H9 (cell line): ENCODE data around the gene MBD3L4. TPM values are rescaled to one million over a fixed set of nuclear protein-coding genes. Genes with fewer than 3 reads are reported as not detected.

Experiments used
- DNase-seq: peaks from one replicate; pipeline ENCODE4 v3.0.0-alpha.2; 2017
- H2AFZ ChIP-seq: one replicate; pipeline ENCODE4 v1.6.1; 2013; ENCODE audit warnings: mild to moderate bottlenecking, low read length, control low read depth, moderate library complexity
- H2AK5ac ChIP-seq: 2 replicates; pipeline ENCODE4 v1.6.1; 2013; ENCODE audit warnings: low read length, control low read depth, mixed read lengths; ENCODE audit not compliant: insufficient read length
- H2BK120ac ChIP-seq: one replicate; pipeline ENCODE4 v1.6.1; 2013; ENCODE audit warnings: low read depth, mild to moderate bottlenecking, low read length, control low read depth, inconsistent platforms; ENCODE audit not compliant: poor library complexity, severe bottlenecking
- H2BK12ac ChIP-seq: 2 replicates; pipeline ENCODE4 v1.6.1; 2013; ENCODE audit warnings: low read length, control low read depth, mixed read lengths, low read depth; ENCODE audit not compliant: insufficient read length
- H2BK15ac ChIP-seq: 2 replicates; pipeline ENCODE4 v1.6.1; 2013; ENCODE audit warnings: low read depth, low read length, control low read depth
- H2BK20ac ChIP-seq: one replicate; pipeline ENCODE4 v1.6.1; 2013; ENCODE audit warnings: low read depth, mild to moderate bottlenecking, low read length, control low read depth, inconsistent platforms; ENCODE audit not compliant: poor library complexity, severe bottlenecking
- H2BK5ac ChIP-seq: 2 replicates; pipeline ENCODE4 v1.6.1; 2013; ENCODE audit warnings: low read length, control low read depth, mixed read lengths; ENCODE audit not compliant: insufficient read length
- H3K14ac ChIP-seq: 2 replicates; pipeline ENCODE4 v1.6.1; 2013; ENCODE audit warnings: low read length, control low read depth; ENCODE audit not compliant: insufficient read depth
- H3K18ac ChIP-seq: 2 replicates; pipeline ENCODE4 v1.6.1; 2013; ENCODE audit warnings: low read depth, mild to moderate bottlenecking, mixed read lengths, low read length, control low read depth; ENCODE audit not compliant: insufficient read length
- H3K23ac ChIP-seq: 2 replicates; pipeline ENCODE4 v1.6.1; 2013; ENCODE audit warnings: low read length, control low read depth, mixed read lengths, low read depth; ENCODE audit not compliant: insufficient read length
- H3K23me2 ChIP-seq: 2 replicates; pipeline ENCODE4 v1.6.1; 2013; ENCODE audit warnings: low read depth, mild to moderate bottlenecking, mixed read lengths, low read length, control low read depth; ENCODE audit not compliant: insufficient read length, poor library complexity, severe bottlenecking
- H3K27ac ChIP-seq: 2 replicates; pipeline ENCODE4 v1.5.1; 2013; ENCODE audit warnings: low read length, control low read depth, mixed read lengths, low read depth; ENCODE audit not compliant: insufficient read length
- H3K27me3 ChIP-seq: 2 replicates; pipeline ENCODE4 v1.6.1; 2013; ENCODE audit warnings: low read length, control low read depth, inconsistent platforms; ENCODE audit not compliant: insufficient read depth
- H3K4ac ChIP-seq: 2 replicates; pipeline ENCODE4 v1.6.1; 2013; ENCODE audit warnings: low read depth, mild to moderate bottlenecking, control low read depth, inconsistent platforms, low read length, moderate library complexity
- H3K4me1 ChIP-seq: 2 replicates; pipeline ENCODE4 v1.6.1; 2013; ENCODE audit warnings: low read length, control low read depth, inconsistent platforms; ENCODE audit not compliant: insufficient read depth
- H3K4me2 ChIP-seq: 2 replicates; pipeline ENCODE4 v1.6.1; 2013; ENCODE audit warnings: low read length, control low read depth, mixed read lengths; ENCODE audit not compliant: insufficient read length, insufficient read depth
- H3K56ac ChIP-seq: 2 replicates; pipeline ENCODE4 v1.6.1; 2013; ENCODE audit warnings: low read depth, mild to moderate bottlenecking, mixed read lengths, low read length, control low read depth; ENCODE audit not compliant: insufficient read length
- H3K79me1 ChIP-seq: 2 replicates; pipeline ENCODE4 v1.6.1; 2013; ENCODE audit warnings: low read depth, mild to moderate bottlenecking, moderate library complexity, low read length, control low read depth, inconsistent platforms; ENCODE audit not compliant: insufficient read depth, poor library complexity, severe bottlenecking
- H3K79me2 ChIP-seq: 2 replicates; pipeline ENCODE4 v1.6.1; 2013; ENCODE audit warnings: low read length, control low read depth, inconsistent platforms; ENCODE audit not compliant: insufficient read depth
- H3K9ac ChIP-seq: 2 replicates; pipeline ENCODE4 v1.6.1; 2013; ENCODE audit warnings: low read length, control low read depth, mixed read lengths; ENCODE audit not compliant: insufficient read length; ENCODE audit errors: extremely low read depth
- H3K9me3 ChIP-seq: one replicate; pipeline ENCODE4 v1.6.1; 2013; ENCODE audit warnings: low read depth, low read length, inconsistent platforms; ENCODE audit not compliant: control insufficient read depth
- H3T11ph ChIP-seq: one replicate; pipeline ENCODE4 v1.6.1; 2013; ENCODE audit warnings: mild to moderate bottlenecking, low read length, control low read depth, inconsistent platforms
- H4K20me1 ChIP-seq: one replicate; pipeline ENCODE4 v1.6.1; 2013; ENCODE audit not compliant: control insufficient read depth, insufficient read length, insufficient read depth
- H4K5ac ChIP-seq: 2 replicates; pipeline ENCODE4 v1.6.1; 2013; ENCODE audit warnings: low read depth, mild to moderate bottlenecking, mixed read lengths, low read length, control low read depth; ENCODE audit not compliant: insufficient read length
- H4K8ac ChIP-seq: replicated peaks from 2 replicates; pipeline ENCODE4 v1.6.1; 2013; ENCODE audit warnings: low read length, control low read depth, mixed read lengths, low read depth; ENCODE audit not compliant: insufficient read length
- H4K91ac ChIP-seq: 2 replicates; pipeline ENCODE4 v1.6.1; 2013; ENCODE audit warnings: low read depth, mild to moderate bottlenecking, moderate library complexity, mixed read lengths, low read length, control low read depth; ENCODE audit not compliant: insufficient read length
- H3K27ac Mint-ChIP-seq, 3 experiments: 2 replicates in 2 of 3; 3 replicates in 1 of 3; pipeline ENCODE4 v1.8.0; 2020 to 2021; ENCODE audit warnings: mixed read lengths in 3 of 3, mild to moderate bottlenecking in 1 of 3, moderate library complexity in 1 of 3
- H3K27me3 Mint-ChIP-seq: 2 replicates; pipeline ENCODE4 v1.8.0; 2021; ENCODE audit warnings: low read depth, mild to moderate bottlenecking, moderate library complexity, mixed read lengths
- H3K36me3 Mint-ChIP-seq, 3 experiments: 2 replicates in 2 of 3; 3 replicates in 1 of 3; pipeline ENCODE4 v1.8.0; 2020 to 2021; ENCODE audit warnings: low read depth in 3 of 3, mixed read lengths in 3 of 3; ENCODE audit not compliant: insufficient read depth in 1 of 3
- H3K4me1 Mint-ChIP-seq, 2 experiments: 2 replicates each; pipeline ENCODE4 v1.8.0; 2020; ENCODE audit warnings: mixed read lengths in 2 of 2
- H3K4me3 Mint-ChIP-seq, 2 experiments: 2 replicates in 1 of 2; 3 replicates in 1 of 2; pipeline ENCODE4 v1.8.0; 2020 to 2021; ENCODE audit warnings: mild to moderate bottlenecking in 2 of 2, mixed read lengths in 2 of 2, moderate library complexity in 1 of 2
- H3K9me3 Mint-ChIP-seq, 2 experiments: 2 replicates in 1 of 2; 3 replicates in 1 of 2; pipeline ENCODE4 v1.8.0; 2020; ENCODE audit warnings: mild to moderate bottlenecking in 2 of 2, mixed read lengths in 2 of 2, moderate library complexity in 1 of 2
- CTCF ChIP-seq: fragments of 200-600 bp; sonication (generic); conservative IDR thresholded peaks from 3 replicates; pipeline ENCODE4 v1.8.0; 2021; ENCODE audit warnings: antibody characterized with exemption, mild to moderate bottlenecking
- WGBS: extraction: QIAGEN DNeasy Blood & Tissue Kit; methylation state at CpG from one replicate; pipeline ENCODE4 v1.1.7; 2013; ENCODE audit warnings: missing lambda C conversion rate, low lambda C conversion rate, mixed read lengths; ENCODE audit not compliant: insufficient read length; ENCODE audit errors: extremely low coverage; 5-methylcytosine and 5-hydroxymethylcytosine counted together
- total RNA-seq: library from RNA; stranded (reverse); gene quantifications from 2 replicates; pipeline ENCODE4 v1.2.1, GENCODE V29; 2021

MBD3L4 gene
- total RNA-seq, 1 experiment from 2014 or later: not detected

- Histone ChIP-seq H3K56ac (no peak overlapping the region), H2AFZ (no peak overlapping the region), H3K9ac (no peak overlapping the region), H4K20me1 (no peaks in the 10 kb centered on the region), H3K4ac (no peak overlapping the region), H3K27me3 (no peaks in the 10 kb centered on the region), H3T11ph (no peak overlapping the region), H4K8ac (no peak overlapping the region), H2BK120ac (no peak overlapping the region), H3K14ac (no peak overlapping the region), H4K5ac (no peak overlapping the region), H2AK5ac (no peak overlapping the region), H3K23ac (no peak overlapping the region), H3K4me2 (no peak overlapping the region), H4K91ac (no peak overlapping the region), H3K4me1 (no peaks in the 10 kb centered on the region), H3K9me3 (peaks cover 60% of the 10 kb centered on the region), H2BK5ac (no peak overlapping the region), H3K18ac (no peak overlapping the region), H3K27ac (no peak overlapping the region), H3K79me2 (no peaks in the 10 kb centered on the region), H2BK20ac (no peak overlapping the region), H3K23me2 (no peaks in the 10 kb centered on the region), H2BK12ac (no peak overlapping the region), H3K79me1 (no peaks in the 10 kb centered on the region), H2BK15ac (no peak overlapping the region)
- Mint-ChIP-seq H3K27ac (no peak overlapping the region), H3K9me3 (peaks cover 78 to 83% of the 10 kb centered on the region in 2 experiments), H3K36me3 (peaks cover 7 to 35% (median 8%) of the 10 kb centered on the region in 3 experiments; a peak in 5 of 7 replicates), H3K4me1 (no peaks in the 10 kb centered on the region), H3K27me3 (no peaks in the 10 kb centered on the region; the same call in 1 of the 2 replicates), H3K4me3 (no peak overlapping the region)
- WGBS: no CpG with 5 or more reads among the region's 1 CpG
- TF ChIP-seq CTCF: no peak
- DNase-seq: no peak
These were observed 44.9 kb downstream of the MBD3L4 start for GRCh38 chr19:6995054-6995453.
